Measurements from ENCODE around the gene MYOZ2. TPM values are rescaled to one million over a fixed set of nuclear protein-coding genes. Genes with fewer than 3 reads are reported as not detected.

Gene MYOZ2
- total RNA-seq, 1 experiment from 2014 or later = 0.48 TPM

Other genes starting within 250 kb of the MYOZ2 start
- gene SYNPO2, start 247.0 kb upstream of the MYOZ2 start, total RNA-seq (2014; rRNA removed; shearing (Covaris generic)) = 1.6 and 1.8 TPM in 2 replicates
- gene USP53, start 76.9 kb downstream of the MYOZ2 start, total RNA-seq (2014; rRNA removed; shearing (Covaris generic)) = 7.9 and 11.9 TPM in 2 replicates
- gene FABP2, start 186.3 kb downstream of the MYOZ2 start, total RNA-seq (2014; rRNA removed; shearing (Covaris generic)) = not detected in 2 replicates